GM12878 (cell line): ENCODE results near the gene PPP1R1B. TPM values are rescaled to one million over a fixed set of nuclear protein-coding genes. Genes with fewer than 3 reads are reported as not detected.

Experiments used
- CBX3 ChIP-seq: fragments of 200-600 bp; sonication (generic); IDR thresholded peaks from 2 replicates; pipeline ENCODE4 v1.6.1; 2016; ENCODE audit warnings: low read depth, borderline replicate concordance
- E2F4 ChIP-seq: IDR thresholded peaks from 2 replicates; pipeline ENCODE4 v1.6.1; 2012; ENCODE audit warnings: low read depth, low read length, improper control_type of control experiment
- EED ChIP-seq: sonication (generic); IDR thresholded peaks from 2 replicates; pipeline ENCODE4 v1.6.1; 2016; ENCODE audit warnings: antibody characterized with exemption, low read depth
- ETV6 ChIP-seq, 2 experiments: fragments of 450-650 bp in 1 of 2; IDR thresholded peaks in 1 of 2; conservative IDR thresholded peaks in 1 of 2; 2 replicates each; pipeline ENCODE4 v1.6.1; 2014; ENCODE audit warnings: antibody characterized with exemption in 1 of 2, borderline replicate concordance in 1 of 2, low read depth in 1 of 2, mild to moderate bottlenecking in 1 of 2, moderate library complexity in 1 of 2
- IKZF1 ChIP-seq: fragments of 450-650 bp; conservative IDR thresholded peaks from 2 replicates; pipeline ENCODE4 v1.6.1; 2017; ENCODE audit warnings: antibody characterized with exemption, mild to moderate bottlenecking
- NFYA ChIP-seq: IDR thresholded peaks from 2 replicates; pipeline ENCODE4 v1.6.1; 2011; ENCODE audit warnings: low read depth, mild to moderate bottlenecking, low read length, improper control_type of control experiment, borderline replicate concordance
- PBX3 ChIP-seq: IDR thresholded peaks from 2 replicates; pipeline ENCODE4 v1.6.1; 2011; ENCODE audit warnings: mild to moderate bottlenecking, low read depth, low read length, moderate library complexity; ENCODE audit not compliant: insufficient replicate concordance
- POLR2AphosphoS2 ChIP-seq: IDR thresholded peaks from 2 replicates; pipeline ENCODE4 v1.6.1; 2011; ENCODE audit warnings: low read depth, mild to moderate bottlenecking, low read length, improper control_type of control experiment, moderate library complexity
- POU2F2 ChIP-seq: IDR thresholded peaks from 3 replicates; pipeline ENCODE4 v1.6.1; 2011; ENCODE audit warnings: low read depth, mild to moderate bottlenecking, low read length, borderline replicate concordance
- RELA ChIP-seq: fragments of 450-650 bp; IDR thresholded peaks from 2 replicates; pipeline ENCODE4 v1.8.0; 2014; ENCODE audit warnings: borderline replicate concordance; ENCODE audit not compliant: partially characterized antibody
- SMAD5 ChIP-seq: IDR thresholded peaks from 2 replicates; pipeline ENCODE4 v1.6.1; 2016; ENCODE audit warnings: antibody characterized with exemption, low read depth
- SP1 ChIP-seq: IDR thresholded peaks from one replicate; pipeline ENCODE4 v1.6.1; 2011; ENCODE audit warnings: low read depth, low read length
- SREBF2 ChIP-seq: IDR thresholded peaks from 2 replicates; pipeline ENCODE4 v1.6.1; 2012; ENCODE audit warnings: mild to moderate bottlenecking, low read length
- TAF1 ChIP-seq: IDR thresholded peaks from 2 replicates; pipeline ENCODE4 v1.6.1; 2011; ENCODE audit warnings: mild to moderate bottlenecking, low read depth, low read length, borderline replicate concordance
- ZBTB11 ChIP-seq: fragments of 450-650 bp; formaldehyde crosslinking; IDR thresholded peaks from 2 replicates; pipeline ENCODE4 v1.5.0; 2022; ENCODE audit warnings: mild to moderate bottlenecking, missing genetic modification characterization
- ZNF207 ChIP-seq: fragments of 450-650 bp; IDR thresholded peaks from 2 replicates; pipeline ENCODE4 v1.6.1; 2014; ENCODE audit warnings: antibody characterized with exemption, mild to moderate bottlenecking, borderline replicate concordance
- ZNF592 ChIP-seq: fragments of 450-650 bp; IDR thresholded peaks from 2 replicates; pipeline ENCODE4 v1.6.1; 2017; ENCODE audit warnings: mild to moderate bottlenecking, moderate library complexity
- polyA plus RNA-seq, 11 experiments: library from polyadenylated mRNA; depleted of rRNA in 4 of 11; unstranded in 6 of 11; stranded (reverse) in 5 of 11; fragments of >200 nt; fragmentation: Nextera tagmentation in 4 of 11; fragmentation: Illumina TruSeq in 1 of 11; extraction: Ambion mirVana in 4 of 11; extraction: Trizol in 1 of 11; gene quantifications; 1 replicate in 1 of 11; 2 replicates in 10 of 11; pipeline versions ENCODE4 v1.2.1 to v1.2.3, GENCODE V29; 2011 to 2016; ENCODE audit warnings: inconsistent platforms in 2 of 11, missing spikeins in 2 of 11, low read depth in 1 of 11
- total RNA-seq, 4 experiments: library from RNA; depleted of rRNA in 3 of 4; stranded (reverse); fragments of >200 nt in 3 of 4; fragmentation: Illumina TruSeq in 1 of 4; extraction: Trizol in 1 of 4; gene quantifications; 2 replicates each; pipeline versions ENCODE4 v1.2.1 to v1.2.3, GENCODE V29; 2013 to 2021

Gene PPP1R1B
- total and polyA plus RNA-seq, 10 of the 15 experiments (the other 5 are each of a cell fraction or from before 2014, with no cell fraction given), result 0.08 TPM; not detected in 9

GRCh38 chr17:39676198-39676819, 49.6 kb downstream of the PPP1R1B start (continued):
- TF ChIP-seq ZNF592 (no peak), CBX3 (no peak), EED (peak; percentile 46; the same call in 1 of the 2 replicates), SMAD5 (no peak), POU2F2 (no peak), NFYA (no peak), RELA (no peak), ZNF207 (no peak), IKZF1 (peak; percentile 93), PBX3 (no peak), SREBF2 (no peak), ZBTB11 (no peak), POLR2AphosphoS2 (no peak), E2F4 (no peak), ETV6 (conservative IDR thresholded peaks at IDR 0.05 in 1 of 2, IDR thresholded peaks at IDR 0.05 in 1 of 2; ENCODE audit: borderline replicate concordance in 1 of 2, low read depth in 1 of 2) (no peak), SP1 (no peak), TAF1 (no peak)
